ENCODE data around the gene USH1G.

- TF ChIP-seq POLR2AphosphoS5 (IDR thresholded peaks at IDR 0.05) (no peak), EP300 (IDR thresholded peaks at IDR 0.05) (no peak)
Measured at GRCh38 chr17:74930535-74931036, 7.5 kb upstream of the USH1G start.
